Endothelial cell (in vitro differentiated cells): ENCODE results near the gene PLPPR2. TPM values are rescaled to one million over a fixed set of nuclear protein-coding genes. Genes with fewer than 3 reads are reported as not detected.
A peak's percentile ranks its signal among the peaks of the same experiment; 100 is the strongest.
"Not testable (repeated sequence)": the region's sequence is repeated elsewhere in the genome, so short reads cannot be mapped to it uniquely, and the experiment has no call there.

ENCODE experiments used
- DNase-seq: peaks from one replicate; pipeline ENCODE4 v3.0.0; 2021; ENCODE audit warnings: low spot score
- H3K27ac Mint-ChIP-seq: one replicate; pipeline ENCODE4 v1.8.0; 2021; ENCODE audit warnings: mixed read lengths, inconsistent platforms; ENCODE audit not compliant: unreplicated experiment
- H3K27me3 Mint-ChIP-seq: one replicate; pipeline ENCODE4 v1.8.0; 2021; ENCODE audit warnings: mild to moderate bottlenecking, moderate library complexity, mixed read lengths, inconsistent platforms; ENCODE audit not compliant: unreplicated experiment
- H3K36me3 Mint-ChIP-seq: one replicate; pipeline ENCODE4 v1.8.0; 2021; ENCODE audit warnings: mild to moderate bottlenecking, low read depth, mixed read lengths, inconsistent platforms; ENCODE audit not compliant: unreplicated experiment
- H3K4me1 Mint-ChIP-seq: one replicate; pipeline ENCODE4 v1.8.0; 2021; ENCODE audit warnings: mild to moderate bottlenecking, mixed read lengths, inconsistent platforms; ENCODE audit not compliant: unreplicated experiment
- H3K4me3 Mint-ChIP-seq: one replicate; pipeline ENCODE4 v1.8.0; 2021; ENCODE audit warnings: mild to moderate bottlenecking, mixed read lengths, inconsistent platforms; ENCODE audit not compliant: unreplicated experiment
- H3K9me3 Mint-ChIP-seq: one replicate; pipeline ENCODE4 v1.8.0; 2021; ENCODE audit warnings: mixed read lengths, inconsistent platforms; ENCODE audit not compliant: unreplicated experiment
- CTCF ChIP-seq: fragments of 200-600 bp; sonication (generic); IDR thresholded peaks from one replicate; pipeline ENCODE4 v1.5.0; 2021; ENCODE audit warnings: antibody characterized with exemption; ENCODE audit not compliant: unreplicated experiment
- total RNA-seq: library from RNA; stranded (reverse); fragmentation: NEBNext Ultra II Directional; extraction: Animal tissue kit (Norgen Biotek cat#: 25700); gene quantifications from one replicate; pipeline ENCODE4 v1.2.1, GENCODE V29; 2021; ENCODE audit not compliant: unreplicated experiment

PLPPR2 gene
- total RNA-seq, 1 donor from 2014 or later, result 13.7 TPM

DNA sequence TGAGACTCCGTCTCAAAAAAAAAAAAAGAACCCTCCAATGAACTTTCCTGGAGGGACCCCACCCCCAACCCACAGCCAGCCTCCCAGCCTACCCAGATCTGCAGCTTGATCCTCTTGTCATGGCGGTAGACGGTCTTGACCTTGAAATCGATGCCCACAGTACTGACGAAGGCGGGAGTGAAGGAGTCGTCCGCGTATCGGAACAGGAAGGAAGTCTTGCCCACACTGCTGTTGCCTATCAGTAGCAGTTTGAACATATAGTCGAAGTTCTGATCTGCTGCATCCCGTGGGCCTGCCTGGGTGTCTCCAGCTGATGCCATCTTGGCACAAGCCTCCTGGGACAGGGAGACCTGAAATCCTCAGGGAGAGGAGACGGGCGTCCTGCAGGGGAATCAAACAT, 18.2 kb upstream of the PLPPR2 start:
- TF ChIP-seq CTCF, result no peak

DNA sequence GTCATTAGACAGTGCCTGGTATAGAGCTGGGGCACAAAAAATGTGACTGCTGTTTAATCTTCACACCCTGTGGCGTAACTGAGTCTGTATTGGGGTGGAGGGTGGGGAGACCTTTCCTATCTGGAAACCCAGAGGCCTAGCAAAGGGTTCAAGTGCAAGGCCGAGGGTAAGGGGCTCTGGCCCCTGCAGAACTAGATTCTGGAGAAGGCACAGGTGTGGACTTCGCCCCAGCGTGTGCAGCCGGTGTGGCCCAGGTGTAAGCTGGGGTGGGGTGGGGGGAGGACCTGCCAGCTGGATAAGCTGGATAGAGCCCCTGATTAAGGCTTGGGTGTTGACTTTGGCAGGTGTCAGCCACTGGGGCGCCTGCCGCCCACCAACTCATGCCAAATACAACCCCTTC, 17.1 kb upstream of the PLPPR2 start:
- TF ChIP-seq CTCF, result no peak

More for the DNA sequence above, 18.2 kb upstream of the PLPPR2 start:
- H3K36me3 Mint-ChIP-seq, result peaks cover 26% of the 10 kb centered on the region
- no peaks in the 10 kb centered on the region for H3K4me1 Mint-ChIP-seq
- H3K27ac Mint-ChIP-seq, result no peak overlapping the region
- H3K4me3 Mint-ChIP-seq, result peak overlapping the region; percentile 67
- peaks cover 4% of the 10 kb centered on the region for H3K27me3 Mint-ChIP-seq
- H3K9me3 Mint-ChIP-seq, result no peaks in the 10 kb centered on the region
- no peak for DNase-seq

GRCh38 chr19:11338569-11339253, 16.5 kb upstream of the PLPPR2 start:
- Mint-ChIP-seq H3K36me3 (peaks cover 17% of the 10 kb centered on the region), H3K9me3 (no peaks in the 10 kb centered on the region), H3K27me3 (peaks cover 4% of the 10 kb centered on the region), H3K4me1 (no peaks in the 10 kb centered on the region), H3K27ac (no peak overlapping the region), H3K4me3 (peak overlapping the region; percentile 90)
- DNase-seq, result no peak
- TF ChIP-seq CTCF, result no peak

More for the DNA sequence above, 17.1 kb upstream of the PLPPR2 start:
- Mint-ChIP-seq H3K27ac (no peak overlapping the region), H3K27me3 (peaks cover 4% of the 10 kb centered on the region), H3K36me3 (peaks cover 21% of the 10 kb centered on the region), H3K9me3 (no peaks in the 10 kb centered on the region), H3K4me3 (peak overlapping the region; percentile 51), H3K4me1 (no peaks in the 10 kb centered on the region)
- no peak for DNase-seq

GRCh38 chr19:11339254-11340098, 15.8 kb upstream of the PLPPR2 start, which contains the start of gene RAB3D:
Gene RAB3D, minus strand, starts transcription at chr19:11339657. Its CDS starts 2,258 bp downstream, at chr19:11337399.
- Mint-ChIP-seq H3K36me3 (peaks cover 20% of the 10 kb centered on the region), H3K27me3 (peaks cover 5% of the 10 kb centered on the region), H3K27ac (peak within 1 kb of the TSS; percentile 30), H3K9me3 (no peaks in the 10 kb centered on the region), H3K4me1 (peaks cover 3% of the 10 kb centered on the region), H3K4me3 (peak within 1 kb of the TSS; percentile 90)
- TF ChIP-seq CTCF, result no peak
- peak; percentile 95 for DNase-seq

GRCh38 chr19:11340099-11340467, 15.1 kb upstream of the PLPPR2 start:
- not testable (repeated sequence) for H3K9me3 Mint-ChIP-seq, DNase-seq, H3K4me1 Mint-ChIP-seq, H3K27me3 Mint-ChIP-seq
- Mint-ChIP-seq H3K4me3 (peak overlapping the region; percentile 82), H3K36me3 (peaks cover 18% of the 10 kb centered on the region), H3K27ac (peak overlapping the region; percentile 30)
